CD4-positive, alpha-beta T cell treated with Interleukin-17A for 4 hours (primary cell): ENCODE data around the gene FBXO21.
A peak's percentile ranks its signal among the peaks of the same experiment; 100 is the strongest.
"Not testable (repeated sequence)": the region's sequence is repeated elsewhere in the genome, so short reads cannot be mapped to it uniquely, and the experiment has no call there.

Experiments
- DNase-seq: peaks from one replicate; pipeline ENCODE4 v3.0.0-alpha.2; 2020; ENCODE audit warnings: mixed read lengths

Gene FBXO21

DNA sequence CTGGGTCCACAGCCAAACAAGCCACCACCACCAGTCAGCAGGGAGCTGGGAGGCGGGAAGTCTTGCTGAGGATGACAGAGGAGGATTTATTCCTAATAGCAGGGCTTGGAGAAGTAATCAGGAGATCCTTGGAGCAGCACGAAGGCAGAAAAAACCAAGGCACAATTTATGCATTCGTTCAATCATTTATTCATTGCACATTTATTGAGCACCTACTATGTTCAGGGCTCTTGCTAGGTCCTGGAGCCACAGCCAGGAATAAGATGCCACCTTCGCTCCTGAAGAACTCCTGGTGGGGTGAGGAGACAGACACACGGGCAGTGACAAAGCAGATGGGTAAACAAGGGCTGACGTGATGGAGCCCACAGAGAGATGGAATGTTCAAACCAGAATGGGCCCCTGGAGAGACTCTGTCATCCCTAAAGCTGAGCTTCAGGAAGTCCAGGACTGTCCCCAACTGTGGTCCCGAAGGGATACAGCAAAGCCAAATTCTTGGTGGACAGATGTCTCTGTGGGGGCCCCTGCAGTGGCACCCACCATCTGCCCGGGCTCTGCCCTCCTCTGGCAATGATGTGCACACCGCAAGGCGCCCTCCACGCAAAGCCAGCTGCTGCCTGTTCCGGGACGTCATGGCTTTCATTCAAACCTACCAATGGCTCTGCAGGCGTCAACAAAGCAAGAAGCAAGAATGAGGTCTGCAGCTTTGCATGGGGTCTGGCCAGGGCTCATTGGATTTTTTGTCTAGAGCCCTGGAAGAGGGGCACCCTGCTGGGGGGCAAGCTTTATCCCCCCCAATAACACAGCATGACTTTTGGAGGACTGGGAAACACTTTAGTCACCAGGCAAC is 88.1 kb downstream of the FBXO21 start:
- no peak for DNase-seq

DNA sequence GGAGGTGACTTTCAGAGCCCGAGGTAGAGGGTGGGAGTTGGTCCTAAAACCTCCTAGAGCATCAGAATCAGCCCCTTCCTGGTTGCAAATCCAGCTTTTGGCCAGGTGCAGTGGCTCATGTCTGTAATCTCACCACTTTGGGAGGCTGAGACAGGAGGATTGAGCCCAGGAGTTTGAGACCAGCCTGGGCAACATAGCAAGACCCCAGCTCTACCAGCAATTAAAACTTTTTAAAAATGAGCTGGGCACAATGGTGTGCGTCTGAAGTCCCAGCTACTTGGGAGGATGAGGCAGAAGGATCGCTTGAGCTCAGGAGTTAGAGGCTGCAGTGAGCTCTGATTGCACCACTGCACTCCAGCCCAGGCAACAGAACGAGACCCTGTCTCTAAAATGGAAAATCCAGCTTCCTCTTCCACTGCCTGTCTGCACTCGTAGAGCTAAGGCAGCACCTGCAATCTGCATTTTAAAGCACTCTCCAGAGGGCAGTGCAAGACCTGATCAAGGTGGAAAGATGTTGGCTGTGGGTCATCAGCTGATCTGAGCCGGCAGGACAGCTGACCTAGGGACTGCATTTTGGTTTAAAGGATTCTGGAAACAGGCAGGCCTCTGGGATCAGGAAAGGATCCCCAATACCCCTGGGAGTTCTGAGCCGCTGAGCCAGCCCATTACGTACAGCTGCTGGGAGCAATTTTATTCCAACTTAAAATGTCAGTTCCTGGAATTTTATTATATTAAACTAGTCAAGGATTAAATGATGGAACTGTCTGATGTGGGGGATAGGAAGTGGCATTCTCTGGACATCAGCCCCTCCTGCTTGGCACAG is 89.2 kb downstream of the FBXO21 start:
- DNase-seq = no peak

DNA sequence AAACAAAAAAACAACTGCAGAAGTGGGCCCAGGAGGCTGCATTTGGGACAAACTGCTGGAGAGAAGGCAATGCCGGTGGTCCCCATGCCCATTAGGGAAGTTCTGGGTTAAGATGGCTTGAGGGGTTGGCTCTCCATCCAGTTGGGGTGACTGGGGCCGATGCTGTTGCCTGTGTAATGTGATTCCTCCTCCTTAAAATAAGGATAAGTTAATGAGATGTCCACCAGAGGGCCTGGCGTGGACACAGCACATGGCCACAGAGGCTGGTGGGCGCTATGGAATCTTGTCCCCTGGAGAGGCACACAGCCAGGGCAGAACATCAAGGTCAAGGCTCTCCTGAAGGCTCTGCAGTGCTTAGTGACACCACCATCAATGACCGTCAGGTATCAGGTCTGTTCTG is 90.0 kb downstream of the FBXO21 start:
- DNase-seq = no peak

DNA sequence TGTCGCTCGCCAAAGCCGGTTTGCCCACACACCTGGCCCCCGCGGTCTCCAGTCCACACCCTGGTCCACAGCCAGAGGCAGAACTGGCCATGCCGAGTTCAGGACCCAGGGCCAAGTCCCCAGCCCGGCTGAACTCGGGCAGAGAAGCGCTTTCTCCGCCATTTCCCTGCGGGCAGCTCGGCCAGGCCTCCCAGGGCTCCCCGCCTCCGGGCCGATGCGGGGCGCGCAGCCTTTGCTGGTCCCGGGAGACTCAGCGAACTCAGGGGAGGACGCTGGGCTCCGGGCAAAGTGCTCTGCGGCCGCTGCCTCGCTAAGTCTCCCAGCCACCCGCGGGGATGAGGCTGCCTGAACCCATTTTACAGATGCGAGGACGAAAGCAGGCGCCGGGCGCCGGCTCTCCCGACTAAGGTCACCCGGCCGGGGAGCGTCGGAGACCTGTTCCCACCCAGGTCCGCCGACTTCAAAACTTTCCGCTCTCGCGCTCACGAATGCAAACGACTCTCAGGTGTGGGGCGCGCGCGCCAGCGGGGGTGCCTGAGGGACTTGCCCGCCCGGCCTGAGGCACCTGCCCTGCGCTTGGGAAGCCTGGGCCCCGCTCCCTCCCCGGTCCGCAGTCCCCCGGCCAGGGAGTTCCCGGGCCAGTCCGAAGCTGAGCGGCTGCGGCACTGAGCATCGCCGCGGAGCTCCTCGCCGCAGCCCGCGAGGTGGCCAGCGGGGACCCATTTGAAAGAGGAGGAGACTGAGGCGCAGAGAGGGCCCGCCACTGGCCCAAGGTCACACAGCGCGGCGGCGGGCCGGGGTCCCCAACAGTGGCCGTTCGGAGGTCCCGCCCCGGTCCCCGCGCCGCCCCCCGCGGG is 91.7 kb downstream of the FBXO21 start:
- DNase-seq = peak; percentile 21

DNA sequence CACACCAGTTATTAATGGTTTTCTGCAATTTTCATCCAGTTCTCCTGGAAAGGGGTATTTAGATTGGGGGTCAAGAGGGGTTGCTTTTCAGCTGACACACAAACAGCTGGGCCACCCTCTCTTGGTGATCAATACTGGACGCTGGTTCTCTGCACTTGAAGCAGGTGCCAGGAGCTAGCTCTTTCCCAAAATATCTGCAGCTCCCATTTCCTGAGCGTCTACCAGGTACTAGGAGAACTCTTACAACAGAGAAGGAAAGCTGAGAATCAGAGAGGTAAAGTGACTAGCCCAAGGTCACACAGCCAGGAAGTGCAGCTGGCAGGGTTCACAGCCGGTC is 92.3 kb downstream of the FBXO21 start:
- no peak for DNase-seq

DNA sequence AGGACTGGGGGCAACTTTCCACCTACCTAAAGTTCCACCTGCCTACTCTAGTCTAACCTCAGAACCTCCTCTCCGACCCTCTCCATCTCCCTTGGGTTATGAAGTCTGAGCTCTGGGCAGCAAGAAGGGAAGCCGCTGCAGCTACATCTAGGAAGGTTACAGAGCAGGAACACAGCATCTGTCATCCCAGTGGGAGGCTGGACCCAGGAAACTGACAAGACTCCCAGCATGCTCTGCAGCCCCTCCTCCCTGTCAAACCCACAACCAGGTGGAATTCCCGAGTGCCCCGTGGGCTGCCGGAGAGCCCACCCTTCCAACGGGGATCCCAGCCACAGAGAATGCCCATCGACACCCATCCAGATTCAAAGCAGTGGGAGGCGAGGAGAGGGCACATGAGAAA is 93.1 kb downstream of the FBXO21 start:
- no peak for DNase-seq

DNA sequence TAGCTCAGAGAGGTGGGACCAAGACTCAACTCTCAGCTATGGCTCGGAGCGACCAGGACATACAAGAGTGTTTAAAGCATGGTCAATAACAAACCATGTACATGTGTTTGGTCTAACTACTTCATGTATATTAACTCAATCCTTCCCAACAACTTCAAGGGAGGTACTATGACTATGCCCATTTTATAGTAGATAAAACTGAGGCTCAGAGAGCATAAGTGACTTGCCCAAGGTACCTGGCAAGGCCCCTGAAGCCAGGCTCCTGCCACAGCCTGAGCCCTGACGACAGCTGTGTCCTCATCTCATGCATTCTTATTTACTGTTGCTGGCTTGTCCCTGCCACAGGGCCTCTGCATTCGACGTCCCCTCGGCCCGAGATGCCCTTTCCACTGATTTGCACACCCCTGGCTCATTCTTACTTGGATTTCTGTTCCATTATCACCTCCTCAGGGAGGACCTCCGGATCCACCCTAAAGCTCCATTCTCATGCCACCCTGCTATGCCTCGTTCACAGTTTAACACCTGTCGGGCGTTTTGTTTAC is 93.7 kb downstream of the FBXO21 start:
- DNase-seq = no peak

DNA sequence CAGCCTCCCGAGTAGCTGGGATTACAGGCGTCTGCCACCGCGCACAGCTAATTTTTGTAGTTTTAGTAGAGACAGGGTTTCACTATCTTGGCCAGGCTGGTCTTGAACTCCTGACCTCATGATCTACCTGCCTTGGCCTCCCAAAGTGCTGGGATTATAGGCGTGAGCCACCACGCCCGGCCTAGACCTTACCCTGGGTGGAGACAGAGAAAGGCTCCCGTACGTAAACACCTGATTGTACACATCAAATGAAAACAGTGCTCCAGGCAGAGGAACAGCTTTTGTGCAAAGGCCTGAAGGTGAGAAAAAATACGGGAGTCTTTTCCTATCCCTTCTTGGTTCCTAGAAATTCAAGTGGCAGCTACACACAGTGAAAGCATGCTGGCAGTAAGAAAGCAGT is 95.1 kb downstream of the FBXO21 start:
- DNase-seq = not testable (repeated sequence)

DNA sequence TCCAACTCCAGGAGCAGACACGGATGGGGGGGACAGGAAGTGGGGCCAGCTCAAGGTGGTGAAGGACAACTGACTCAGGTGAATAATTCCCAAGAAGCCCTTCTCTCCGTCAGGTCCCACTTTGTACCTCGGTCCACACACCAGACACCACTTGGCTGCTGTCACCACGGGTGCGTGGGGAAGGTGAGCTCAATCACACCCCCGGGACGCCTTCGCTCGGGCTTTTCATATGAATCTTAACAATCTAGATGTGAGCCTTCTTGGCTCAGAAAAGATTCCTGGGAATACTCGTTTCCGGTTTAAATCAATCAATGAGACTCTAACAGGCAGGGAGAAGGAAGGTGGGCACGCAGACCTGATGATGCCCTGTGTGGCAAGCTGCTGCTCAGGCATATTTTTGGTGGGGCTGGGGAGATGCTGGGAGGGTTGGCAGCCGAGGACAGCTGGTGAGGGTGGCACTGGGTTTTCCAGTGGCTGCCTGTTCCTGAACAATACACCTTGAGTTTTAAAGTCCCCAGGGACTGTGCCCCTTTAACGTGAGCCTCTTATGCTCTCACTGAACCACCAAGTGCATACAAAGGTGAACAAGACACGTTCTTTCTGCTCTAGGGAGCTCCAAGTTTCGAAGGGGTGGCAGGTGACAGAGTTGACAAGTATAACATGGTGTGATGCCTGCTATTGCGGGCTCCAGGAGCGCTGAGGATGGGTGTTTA is 96.2 kb downstream of the FBXO21 start:
- DNase-seq = no peak

DNA sequence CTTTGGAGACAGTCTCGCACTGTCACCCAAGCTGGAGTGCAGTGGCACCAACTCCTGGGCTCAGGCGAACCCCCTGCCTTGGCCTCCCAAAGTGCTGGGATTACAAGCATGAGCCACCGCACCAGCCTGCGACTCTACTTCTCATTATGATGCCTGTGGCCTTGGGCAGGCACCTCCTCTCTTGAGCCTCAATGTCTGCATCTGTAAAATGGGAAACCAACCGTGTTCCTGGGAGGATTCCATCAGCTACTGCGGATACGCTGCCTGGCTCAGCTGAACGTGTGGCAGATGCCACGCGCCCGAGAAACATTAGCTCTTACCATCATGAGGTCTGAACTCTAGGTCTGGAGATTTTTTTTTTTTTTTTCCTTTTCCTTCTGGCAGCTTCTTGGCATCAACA is 96.8 kb downstream of the FBXO21 start:
- DNase-seq = no peak

DNA sequence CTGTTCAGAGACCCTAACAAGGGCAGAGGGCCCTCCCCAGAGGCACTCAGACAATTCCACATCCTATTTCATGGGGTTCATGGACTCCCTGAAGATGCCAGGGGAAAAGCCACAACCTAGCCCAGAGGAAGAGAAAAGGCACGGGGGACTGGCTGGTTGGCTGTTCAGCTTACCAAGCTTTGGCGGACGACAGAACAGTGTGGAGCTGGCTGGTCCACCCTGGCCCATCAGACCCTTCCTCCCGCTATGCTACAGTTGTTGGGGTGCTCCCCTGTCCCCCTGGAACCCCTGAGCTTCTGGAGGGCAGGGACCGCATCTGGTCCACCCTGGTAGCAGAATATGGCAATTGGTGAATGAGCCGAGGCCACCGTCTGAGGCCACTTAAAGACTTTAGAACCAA is 97.4 kb downstream of the FBXO21 start:
- no peak for DNase-seq

DNA sequence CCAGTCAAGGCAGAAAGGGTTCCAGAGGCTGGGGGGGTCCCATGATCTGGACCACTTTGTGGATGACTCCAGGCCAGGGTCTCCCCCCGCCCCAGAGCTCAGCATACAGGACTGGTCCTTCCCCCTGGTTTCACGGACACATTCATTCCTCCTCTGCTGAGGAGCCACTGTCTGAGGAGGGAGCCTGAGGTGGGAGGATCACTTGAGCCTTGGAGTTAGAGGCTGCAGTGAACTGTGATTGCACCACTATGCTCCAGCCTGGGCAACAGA is 97.8 kb downstream of the FBXO21 start:
- DNase-seq = no peak
